GM12874 (cell line): ENCODE measurements around the gene EIF5.

ENCODE experiments used
- TF ChIP-seq, protein P1 (sequence below): IDR thresholded peaks from 2 replicates; pipeline ENCODE4 v1.5.1; 2011; ENCODE audit warnings: low read depth, mild to moderate bottlenecking, control low read depth, low read length, moderate library complexity; ENCODE audit not compliant: insufficient read depth

The EIF5 gene

DNA sequence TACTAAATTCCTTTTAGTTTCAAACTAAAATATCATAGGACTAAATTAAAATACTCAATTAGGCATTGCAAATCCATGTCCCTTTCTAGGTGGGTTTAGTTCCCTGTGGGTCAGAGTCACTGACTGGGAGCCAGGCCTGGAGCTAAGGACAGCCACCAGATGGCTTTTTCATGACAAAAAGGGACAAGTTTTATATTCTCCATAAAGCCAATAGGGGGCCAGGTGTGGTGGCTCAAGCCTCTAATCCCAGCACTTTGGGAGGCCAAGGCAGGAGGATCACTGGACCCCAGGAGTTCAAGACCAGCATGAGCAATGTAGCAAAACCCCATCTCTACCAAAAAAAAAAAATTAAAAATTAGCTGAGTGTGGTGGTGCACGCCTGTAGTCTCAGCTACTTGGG, 35.4 kb upstream of the EIF5 start:
- TF ChIP-seq, protein P1, sequence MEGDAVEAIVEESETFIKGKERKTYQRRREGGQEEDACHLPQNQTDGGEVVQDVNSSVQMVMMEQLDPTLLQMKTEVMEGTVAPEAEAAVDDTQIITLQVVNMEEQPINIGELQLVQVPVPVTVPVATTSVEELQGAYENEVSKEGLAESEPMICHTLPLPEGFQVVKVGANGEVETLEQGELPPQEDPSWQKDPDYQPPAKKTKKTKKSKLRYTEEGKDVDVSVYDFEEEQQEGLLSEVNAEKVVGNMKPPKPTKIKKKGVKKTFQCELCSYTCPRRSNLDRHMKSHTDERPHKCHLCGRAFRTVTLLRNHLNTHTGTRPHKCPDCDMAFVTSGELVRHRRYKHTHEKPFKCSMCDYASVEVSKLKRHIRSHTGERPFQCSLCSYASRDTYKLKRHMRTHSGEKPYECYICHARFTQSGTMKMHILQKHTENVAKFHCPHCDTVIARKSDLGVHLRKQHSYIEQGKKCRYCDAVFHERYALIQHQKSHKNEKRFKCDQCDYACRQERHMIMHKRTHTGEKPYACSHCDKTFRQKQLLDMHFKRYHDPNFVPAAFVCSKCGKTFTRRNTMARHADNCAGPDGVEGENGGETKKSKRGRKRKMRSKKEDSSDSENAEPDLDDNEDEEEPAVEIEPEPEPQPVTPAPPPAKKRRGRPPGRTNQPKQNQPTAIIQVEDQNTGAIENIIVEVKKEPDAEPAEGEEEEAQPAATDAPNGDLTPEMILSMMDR: 0 out of 2 replicates have a peak, but pooled peaks have one; percentile 1

DNA sequence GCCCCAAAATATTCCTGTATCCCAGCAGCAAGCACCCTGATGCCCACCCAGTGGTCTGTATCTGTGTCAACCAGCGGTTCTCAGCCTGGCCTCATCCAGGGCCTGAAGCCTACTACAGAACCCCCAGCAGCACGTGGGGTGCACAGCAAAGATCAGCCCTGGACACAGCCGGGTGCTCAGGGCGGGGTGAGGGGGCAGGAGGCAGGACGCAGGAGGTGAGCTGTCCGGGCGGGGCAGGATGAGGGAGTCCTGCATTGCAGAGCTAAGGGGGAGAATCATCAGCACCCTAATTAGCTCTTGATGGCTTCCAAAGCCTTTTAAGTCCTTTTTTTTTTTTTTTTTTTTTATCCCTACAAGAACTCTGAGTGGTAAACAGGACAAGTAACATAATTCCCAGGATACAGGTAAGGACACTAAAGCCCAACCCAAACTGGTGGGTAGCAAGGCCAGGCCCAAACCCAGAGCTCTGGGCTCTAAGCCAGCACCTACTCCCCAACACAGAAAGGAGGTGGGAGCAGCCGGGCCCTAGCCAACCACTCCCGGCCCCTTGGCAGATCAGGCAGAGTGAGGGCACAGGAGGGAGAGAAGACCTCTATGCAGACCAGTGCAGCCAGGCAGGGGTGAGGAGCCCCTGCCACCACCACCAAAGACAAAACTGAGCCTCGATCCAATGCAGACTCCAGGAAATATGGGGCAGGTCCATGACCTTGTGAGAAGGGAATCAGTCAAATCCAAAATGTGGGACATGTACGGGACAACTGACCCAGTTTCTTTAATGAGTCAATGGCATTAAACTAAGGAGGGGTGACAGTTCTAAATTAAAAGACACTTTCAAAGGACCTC, 32.3 kb upstream of the EIF5 start:
- TF ChIP-seq, protein P1: no peak

DNA sequence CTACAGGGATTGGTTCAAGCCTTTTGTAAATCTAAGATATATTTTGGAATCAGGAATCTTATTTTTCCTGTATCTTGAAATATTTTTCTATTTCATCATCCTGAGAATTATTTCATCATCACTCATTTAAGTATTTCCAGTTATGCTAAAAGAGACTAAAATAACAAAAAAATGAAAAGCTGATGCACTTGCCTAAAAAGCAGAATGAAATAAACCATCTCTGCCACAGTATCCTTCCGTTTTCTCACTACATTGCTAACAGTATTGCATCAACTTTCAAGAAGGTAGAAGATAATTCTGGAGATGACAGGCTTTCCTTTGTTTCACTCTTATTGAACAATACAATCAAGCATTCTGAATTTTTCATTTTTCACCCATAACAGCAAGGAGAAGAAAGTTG, 31.1 kb upstream of the EIF5 start:
- TF ChIP-seq, protein P1: no peak

DNA sequence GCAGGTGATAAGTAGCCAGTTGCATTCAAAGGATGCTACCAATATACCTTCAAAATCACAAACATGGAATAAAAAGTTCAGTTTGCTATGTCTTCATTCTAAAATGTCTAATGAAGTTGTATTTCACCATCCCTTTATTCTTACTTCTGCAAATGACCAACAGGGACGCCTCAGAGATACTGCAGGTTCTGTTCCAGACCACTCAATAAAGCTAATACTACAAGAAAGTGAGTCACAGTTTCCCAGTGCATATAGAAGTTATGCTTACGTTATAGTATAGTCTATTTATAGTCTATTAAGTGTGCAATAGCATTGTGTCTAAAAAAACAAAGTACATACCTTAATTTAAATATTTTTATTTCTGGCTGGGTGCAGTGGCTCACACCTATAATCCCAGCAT, 29.3 kb upstream of the EIF5 start:
- TF ChIP-seq, protein P1: no peak

DNA sequence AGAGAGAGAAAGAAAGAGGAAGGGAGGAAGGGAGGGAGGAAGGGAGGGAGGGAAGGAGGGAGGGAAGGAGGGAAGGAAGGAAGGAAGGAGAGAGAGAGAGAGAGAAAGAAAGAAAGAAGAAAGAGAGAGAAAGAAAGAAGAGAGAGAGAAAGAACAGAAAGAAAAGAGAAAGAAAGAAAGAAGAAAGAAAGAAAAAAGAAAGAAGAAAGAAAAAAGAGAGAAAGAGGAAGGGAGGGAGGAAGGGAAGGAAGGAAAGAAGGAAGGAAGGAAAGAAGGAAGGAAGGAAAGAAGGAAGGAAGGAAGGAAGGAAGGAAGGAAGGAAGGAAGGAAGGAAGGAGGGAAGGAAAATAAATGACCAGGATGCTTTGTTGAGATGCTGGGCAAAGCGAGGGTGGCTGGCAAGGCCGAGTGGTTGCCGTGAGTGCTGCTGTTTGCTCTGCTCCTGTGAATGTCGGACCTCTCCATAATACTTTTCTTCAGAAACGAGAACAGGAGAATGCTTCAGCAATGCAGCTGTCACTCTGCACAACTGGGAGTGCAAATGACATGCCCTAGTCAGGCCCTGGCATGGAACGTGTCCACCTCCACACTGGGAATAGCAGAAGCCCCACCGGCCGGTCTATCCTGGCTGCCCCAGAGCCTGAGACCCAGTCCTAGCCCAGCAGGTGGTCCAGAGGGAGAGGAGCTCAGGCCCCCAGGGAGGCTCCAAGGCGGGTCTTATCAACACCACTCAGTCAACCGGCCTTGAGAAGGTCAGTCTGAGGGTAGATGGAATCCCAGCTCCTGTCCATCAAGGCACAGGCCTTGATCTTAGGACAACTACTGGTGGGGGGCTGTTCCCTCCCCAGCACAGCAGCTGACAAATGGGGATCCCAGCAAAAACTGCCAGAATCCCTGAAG, 25.1 kb upstream of the EIF5 start:
- TF ChIP-seq, protein P1: no peak

DNA sequence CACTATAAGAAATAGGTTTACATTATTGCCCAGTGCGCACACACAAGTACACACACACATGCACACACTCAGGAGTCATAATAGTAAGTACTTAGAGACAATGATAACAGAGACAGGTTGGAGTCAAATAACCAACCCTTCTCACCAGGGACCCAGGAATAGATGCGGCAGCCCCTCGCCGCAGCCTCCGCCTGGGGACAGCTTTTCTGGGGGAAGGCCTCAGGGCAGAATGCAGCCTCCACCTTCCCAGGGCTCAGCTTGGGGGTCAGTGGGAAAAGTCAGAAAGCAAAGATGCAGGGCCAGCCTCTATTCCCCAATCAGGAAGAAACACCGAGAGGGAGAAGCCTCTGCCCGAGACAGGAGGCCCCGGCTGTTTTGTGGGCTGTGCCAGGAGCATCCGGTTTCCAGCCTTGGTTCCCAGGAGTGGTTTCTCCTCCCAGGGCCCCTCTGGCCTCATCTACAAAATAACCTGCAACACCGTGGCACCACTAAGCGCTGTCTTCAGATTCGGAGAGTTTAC, 23.4 kb upstream of the EIF5 start:
- TF ChIP-seq, protein P1: no peak
